ACHN (cell line): ENCODE measurements around the gene SLC2A9.

Source experiments
- DNase-seq: peaks from one replicate; pipeline ENCODE4 v3.0.0-alpha.2; 2015
- in situ Hi-C: cut with HindIII; loops from 2 replicates; pipeline ENCODE4 v1.10.0; 2017; ENCODE audit warnings: low sequenced_read_pairs, low pct_ligation_motif_present, low pct_unique_long_range_greater_than_20kb

SLC2A9 gene

DNA sequence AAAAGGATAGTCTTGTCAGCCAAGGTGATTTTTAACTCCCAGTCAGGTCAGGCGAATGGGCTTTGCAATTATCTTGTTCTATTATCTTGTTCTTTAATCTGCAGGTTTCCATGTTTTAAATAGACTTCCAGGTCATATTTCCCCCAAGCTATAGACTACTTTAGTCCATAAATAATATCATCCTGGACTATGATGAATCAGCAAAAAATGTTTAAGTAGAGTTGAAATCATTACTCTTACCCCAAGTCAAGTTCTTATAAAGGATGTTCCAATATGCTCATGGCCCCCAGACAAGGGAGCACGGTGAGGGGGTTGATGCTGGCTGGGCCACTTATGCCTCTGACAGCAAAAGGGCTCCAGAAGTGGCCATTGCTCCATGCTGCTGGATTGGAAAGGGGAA, 75.1 kb downstream of the SLC2A9 start:
- in situ Hi-C loops: no loop called here

DNA sequence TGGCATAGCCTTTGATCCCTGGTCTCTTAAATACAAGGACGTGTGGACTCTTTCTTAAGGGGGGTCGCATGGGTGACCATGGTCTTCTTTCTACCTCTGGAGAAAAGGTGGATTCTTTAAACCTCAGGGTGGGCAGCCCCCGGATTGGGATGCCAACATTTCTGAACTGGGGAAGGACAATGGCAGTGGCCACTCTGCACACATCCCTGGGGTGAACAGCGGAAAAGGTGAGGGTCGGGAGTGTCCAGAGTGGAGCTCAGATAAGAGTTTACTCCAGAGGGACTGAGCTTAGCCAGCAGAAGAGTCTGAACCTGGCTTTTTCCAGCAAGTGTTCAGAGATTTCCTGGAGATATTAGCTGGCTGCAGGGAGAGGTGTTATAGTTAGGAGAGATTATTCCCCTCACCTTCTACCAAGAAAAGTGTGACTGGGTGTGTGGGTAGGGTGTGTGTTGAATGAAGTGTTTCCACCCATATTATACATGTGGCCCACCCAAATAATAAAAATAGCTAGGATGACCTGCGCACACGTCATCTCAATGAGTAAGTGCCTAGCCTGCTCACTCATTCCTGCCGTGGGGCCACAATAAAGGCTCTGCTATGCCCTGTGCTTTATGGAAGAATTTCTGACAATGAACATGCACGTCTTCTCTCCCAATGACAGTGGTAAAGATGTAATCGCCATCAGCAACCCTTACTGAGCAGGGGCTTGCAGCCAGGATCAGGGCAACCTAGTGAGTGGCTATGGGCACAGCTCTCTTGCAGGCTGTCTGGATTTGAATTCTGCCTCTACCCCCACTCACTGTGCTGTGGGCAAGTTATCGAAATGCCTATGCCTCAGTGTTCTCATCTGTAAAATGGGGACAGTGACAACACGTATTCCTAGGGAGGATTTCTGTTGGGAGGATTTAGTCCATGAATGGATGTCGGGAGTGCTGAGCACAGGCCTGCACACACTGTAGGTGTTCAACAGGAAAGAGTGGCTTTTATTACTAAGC, 76.6 kb downstream of the SLC2A9 start:
- in situ Hi-C loops: no loop called here
- no peak for DNase-seq

More for the DNA sequence above, 75.1 kb downstream of the SLC2A9 start:
- no peak for DNase-seq

DNA sequence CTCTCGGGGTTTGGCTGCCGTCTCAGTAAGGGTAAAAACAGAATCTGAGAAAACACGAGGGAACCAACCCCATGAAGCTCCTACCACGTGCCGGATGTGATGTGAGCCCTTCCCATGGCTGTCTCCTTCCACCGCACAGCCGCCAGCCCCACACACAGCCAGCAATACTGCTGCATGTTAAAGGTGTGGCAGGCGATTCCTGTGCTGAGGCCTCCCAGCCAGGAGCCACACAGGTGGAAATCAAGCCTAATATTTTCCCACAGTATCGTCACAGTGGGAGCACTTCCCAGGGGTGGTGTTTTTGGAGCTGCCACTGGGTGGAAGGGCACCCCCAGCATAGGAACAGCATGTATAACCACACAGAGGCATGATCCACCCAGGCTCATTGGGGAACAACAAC, 77.5 kb downstream of the SLC2A9 start:
- in situ Hi-C loops: no loop called here
- DNase-seq: no peak

DNA sequence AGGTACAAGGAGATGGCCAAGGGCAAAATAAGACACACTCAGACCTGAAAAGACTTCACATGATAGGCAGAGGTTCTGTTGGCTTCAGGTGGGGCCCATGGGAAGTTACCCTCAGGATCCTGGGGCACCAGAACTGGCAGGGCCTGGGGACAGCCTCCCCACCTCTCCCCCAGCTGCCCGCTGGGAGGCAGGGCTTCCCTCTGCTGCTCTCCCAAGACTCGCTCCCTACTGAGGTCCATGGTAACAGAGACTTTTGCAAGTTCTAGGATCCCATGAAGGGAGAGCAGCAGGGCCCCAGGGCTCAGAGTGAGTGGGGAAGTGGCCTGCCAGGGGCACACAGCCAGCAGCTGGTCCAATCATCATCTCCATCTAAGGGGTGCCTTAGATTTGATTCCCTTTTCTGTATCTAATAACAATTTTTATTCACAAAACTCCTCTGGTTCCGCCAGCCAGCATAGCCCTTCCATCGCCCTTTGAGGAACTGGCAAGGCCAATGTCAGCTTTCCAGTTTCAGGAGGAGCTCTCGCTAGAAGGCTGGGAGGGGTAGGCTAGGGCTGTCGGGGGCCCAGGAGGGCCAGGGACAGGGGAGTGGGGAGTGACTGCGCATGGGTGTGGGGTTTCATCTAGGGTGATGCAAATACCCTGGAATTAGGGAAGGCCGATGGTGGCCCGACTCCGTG, 78.2 kb downstream of the SLC2A9 start:
- DNase-seq: no peak
- in situ Hi-C loops: no loop called here

DNA sequence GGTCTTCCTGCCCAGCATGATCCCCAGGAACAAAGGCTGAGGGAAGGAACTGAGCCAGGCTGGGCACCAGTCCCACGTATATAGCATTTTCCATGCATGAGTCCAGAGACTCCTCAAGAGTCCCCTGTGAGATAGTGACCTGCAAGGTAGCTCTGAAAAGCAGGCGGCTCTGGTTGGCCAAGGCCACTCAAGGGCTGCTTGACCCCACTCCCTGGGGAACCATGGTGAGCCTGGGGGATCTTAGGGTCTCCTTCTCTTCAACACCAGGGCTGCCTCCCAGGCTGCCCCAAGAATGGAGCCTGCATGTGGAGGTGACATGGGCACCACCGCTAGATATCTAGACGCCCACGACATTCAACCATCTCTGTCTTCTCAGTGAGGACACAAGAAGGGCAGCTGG, 79.2 kb downstream of the SLC2A9 start:
- DNase-seq: no peak
- in situ Hi-C loops: no loop called here

DNA sequence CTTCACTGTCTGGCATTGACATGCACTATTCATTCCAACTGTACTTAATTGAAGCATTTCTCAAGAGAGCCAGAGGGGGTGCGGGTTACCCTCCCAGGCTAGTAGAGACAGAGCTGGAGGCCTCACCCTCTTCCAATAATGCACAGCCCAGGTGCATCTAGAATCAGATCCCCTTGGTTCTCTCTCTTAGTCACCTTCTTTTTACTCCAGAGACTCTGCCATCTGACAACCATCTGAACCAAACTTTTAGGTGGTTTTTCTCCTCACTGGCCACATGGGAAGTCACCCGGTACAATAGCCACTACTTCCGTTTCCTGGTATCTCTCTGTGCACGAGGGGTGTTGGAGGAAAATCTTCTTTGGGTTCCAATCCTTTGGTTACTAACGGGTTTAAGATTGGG, 81.3 kb downstream of the SLC2A9 start:
- no peak for DNase-seq
- in situ Hi-C loops: no loop called here

DNA sequence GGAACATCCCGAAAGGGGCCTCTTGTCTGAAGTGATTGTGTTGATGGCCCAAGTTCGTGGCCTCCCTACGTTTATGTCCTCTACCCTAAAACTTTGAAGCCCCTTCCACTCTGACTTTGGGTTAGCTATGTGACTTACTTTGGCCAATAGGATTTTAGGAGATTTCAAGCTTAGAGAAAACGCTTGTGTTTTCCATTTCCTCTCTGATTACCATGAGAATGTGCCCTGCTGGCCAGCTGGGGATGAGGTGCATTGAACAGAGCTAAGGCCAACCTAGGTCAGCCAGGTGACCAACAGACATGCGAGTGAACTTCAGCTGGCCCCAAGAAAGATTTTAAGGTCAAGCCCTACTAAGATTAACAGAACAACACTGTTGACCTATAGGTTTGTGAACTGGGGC, 82.4 kb downstream of the SLC2A9 start:
- no peak for DNase-seq
- in situ Hi-C loops: no loop called here

DNA sequence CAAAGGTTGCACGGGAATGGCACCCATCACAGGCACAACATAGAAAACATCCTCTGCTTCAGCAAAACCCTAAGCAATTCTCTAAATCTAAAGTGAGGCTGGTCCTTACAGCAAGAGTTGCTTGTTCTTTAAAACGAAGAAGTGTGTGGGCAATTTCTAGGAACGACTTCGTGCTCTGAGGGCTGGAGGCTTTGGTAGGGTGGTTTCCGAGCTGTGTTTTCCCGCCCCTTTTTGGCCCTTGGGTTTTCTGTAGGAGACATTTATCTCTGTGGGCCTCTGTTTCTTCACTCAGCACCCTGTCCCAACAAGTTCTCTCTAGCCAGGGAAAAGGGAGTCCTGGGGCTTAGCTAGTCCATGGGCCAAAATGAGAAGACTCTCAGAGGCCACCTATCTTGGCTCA, 84.2 kb downstream of the SLC2A9 start:
- DNase-seq: no peak
- in situ Hi-C loops: no loop called here

DNA sequence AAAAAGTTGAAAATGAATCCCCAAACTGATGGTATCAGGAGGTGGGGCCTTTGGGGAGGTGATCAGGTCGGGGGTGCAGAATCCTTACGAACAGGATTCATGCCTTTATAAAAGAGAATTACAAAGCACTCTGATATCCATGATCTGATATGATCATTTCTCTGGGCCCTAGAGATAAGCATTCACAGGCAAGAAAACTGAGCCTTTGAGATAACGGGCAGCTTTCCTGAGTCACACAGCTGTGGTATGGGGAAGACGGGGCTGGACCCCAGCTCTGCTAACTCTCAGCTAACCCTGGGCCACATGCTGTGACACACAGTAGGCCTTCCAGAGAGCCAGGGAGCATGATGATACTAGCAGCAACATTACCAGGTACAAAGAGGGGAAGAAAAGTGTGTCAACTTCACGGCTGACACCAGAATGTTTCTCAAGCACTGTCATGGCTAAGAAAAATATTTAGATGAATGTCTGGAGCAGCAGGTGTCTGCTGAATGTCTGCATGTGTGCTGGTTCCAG, 85.1 kb downstream of the SLC2A9 start:
- DNase-seq: no peak
- in situ Hi-C loops: no loop called here

DNA sequence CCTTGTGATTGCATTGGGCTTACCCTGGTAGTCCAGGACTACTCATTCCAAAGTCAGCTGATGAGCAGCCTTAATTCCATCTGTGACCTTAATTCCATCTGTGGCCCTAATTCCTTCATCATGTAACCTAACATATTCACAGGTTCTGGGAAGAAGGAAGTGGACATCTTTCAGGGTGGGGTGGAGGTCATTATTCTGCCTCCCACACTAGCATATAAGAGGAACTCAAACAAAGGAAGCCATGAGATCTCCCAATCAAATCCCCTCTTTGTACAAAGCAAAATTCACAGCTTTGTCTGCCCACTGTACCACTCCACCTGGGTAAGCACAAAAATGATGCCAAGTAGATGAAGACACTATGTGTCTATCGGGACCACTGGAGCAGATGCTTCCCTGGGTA, 87.3 kb downstream of the SLC2A9 start:
- DNase-seq: no peak
- in situ Hi-C loops: no loop called here

DNA sequence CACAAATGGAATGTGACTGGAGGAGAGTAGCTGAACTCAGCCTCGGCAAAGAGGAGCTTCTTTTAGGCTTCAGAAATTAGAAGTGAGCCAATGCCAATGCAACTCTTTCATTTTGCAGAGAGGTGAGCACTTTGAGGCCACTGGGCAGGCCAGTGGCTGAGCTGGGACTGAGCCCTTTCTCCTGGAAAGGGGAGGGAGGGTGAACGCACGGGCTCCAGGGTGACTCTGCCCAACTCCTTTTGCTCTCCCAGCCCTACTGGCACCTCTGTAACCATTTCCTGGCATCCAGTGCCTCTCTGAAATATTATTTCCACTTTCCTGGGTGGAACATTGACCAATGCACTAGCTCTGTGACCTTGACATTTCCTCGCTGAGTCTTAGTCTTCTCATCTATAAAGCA, 88.1 kb downstream of the SLC2A9 start:
- in situ Hi-C loops: no loop called here
- DNase-seq: no peak

DNA sequence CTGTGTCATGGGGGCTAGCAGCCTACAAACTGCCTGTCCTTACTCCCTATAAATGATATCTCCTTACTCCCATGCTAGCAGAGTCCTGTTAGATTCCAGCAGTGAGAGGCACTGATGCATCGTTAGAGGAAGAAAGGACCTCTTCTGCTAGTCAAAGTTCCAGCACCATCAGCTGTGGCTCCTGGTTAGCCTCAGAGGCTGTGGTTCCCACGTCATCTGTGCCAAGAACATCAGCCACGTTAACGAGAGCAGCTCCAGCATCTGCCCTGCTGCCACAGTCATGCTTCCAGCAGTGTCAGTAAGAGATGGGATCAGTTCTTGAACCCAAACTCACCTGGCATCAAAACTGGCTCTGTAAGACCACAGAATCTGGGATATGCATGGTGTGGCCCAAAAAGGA, 88.5 kb downstream of the SLC2A9 start:
- no peak for DNase-seq
- in situ Hi-C loops: no loop called here

DNA sequence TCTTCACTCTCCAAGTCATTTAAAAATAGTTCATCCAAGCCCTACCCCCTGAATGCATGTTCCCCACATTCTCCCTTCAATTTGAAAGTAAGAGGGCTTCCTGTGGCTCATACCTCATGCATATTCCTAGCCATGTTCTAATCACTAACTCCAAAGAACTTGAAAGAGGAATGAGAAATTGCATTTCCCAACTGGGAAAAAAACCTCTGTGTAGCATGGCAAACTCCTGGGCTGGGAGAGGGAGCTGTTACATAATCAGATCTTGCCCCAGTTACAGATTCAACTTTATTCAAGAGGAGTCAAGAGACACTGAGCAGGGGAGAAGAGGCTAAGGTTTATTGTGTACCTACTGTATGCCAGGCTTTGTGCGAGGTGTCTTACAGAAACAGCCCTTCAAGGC, 90.2 kb downstream of the SLC2A9 start:
- DNase-seq: no peak
- in situ Hi-C loops: no loop called here

DNA sequence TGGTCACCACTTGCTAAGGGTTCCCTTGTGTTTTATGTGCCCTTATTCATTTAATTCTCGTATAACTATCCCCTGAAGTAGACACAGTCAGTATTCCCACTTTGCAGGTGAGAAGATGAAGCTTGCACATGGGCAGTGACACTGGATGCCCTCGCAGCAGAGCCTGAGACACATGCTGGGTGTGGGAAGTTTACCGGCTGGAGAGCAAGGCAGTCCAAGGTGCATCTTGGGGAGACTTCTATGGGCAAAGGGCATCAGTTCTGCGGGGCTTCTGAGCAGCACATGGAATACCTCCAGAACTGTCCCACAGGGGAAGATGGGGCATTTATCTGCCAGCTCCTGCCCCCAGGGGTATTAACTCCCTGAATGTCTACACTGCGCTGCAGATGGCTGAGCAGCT, 92.2 kb downstream of the SLC2A9 start:
- no peak for DNase-seq
- in situ Hi-C loops: no loop called here

DNA sequence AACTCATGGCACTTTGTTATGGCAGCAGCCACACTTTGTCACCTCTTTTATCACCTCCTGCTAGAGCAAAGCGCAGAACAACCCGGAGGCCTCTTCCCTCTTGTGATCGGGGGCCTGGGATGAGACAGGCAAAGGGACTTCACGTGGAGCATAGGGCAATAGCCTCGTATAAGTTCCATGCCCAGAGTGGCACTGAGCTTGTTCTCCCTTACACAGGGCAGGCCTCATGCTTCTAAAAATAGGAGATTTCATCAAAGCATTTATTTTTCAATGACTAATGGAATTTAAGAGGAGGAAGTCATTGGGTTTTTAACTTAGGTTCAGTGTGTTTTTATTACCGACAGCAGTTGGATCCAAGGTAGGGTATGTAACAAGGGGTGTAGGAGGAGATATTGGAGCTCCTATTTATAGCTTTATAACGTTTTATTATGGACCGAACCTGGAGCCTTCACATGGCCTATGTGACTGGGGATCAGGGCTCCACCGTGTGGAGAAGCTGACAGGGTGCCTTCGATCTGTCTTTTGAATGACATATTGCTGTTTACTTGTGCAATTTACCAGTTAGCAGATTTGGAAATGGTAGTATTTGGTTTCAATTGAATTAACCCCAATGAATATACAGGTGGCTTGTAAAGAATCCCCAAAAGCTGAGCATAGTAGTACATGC, 93.8 kb downstream of the SLC2A9 start:
- DNase-seq: no peak
- in situ Hi-C loops: no loop called here

DNA sequence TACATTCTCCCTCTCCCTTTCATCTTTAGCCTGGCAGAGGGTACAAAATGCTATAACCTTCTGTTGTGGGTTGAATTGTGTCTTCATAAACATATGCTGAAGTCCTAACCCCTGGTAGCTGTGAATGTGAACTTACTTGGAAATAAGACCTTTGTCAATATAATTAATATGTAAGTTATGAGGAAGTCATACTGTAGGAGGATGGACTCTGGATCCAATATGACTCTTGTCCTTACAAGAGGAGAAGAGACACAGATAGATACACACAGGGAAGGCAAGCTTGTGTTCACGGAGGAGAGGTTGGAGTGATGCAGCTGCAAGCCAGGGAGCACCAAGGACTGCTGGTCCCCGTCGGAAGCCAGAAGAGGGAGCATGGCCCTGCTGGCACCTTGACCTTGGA, 94.7 kb downstream of the SLC2A9 start:
- DNase-seq: no peak
- in situ Hi-C loops: no loop called here

DNA sequence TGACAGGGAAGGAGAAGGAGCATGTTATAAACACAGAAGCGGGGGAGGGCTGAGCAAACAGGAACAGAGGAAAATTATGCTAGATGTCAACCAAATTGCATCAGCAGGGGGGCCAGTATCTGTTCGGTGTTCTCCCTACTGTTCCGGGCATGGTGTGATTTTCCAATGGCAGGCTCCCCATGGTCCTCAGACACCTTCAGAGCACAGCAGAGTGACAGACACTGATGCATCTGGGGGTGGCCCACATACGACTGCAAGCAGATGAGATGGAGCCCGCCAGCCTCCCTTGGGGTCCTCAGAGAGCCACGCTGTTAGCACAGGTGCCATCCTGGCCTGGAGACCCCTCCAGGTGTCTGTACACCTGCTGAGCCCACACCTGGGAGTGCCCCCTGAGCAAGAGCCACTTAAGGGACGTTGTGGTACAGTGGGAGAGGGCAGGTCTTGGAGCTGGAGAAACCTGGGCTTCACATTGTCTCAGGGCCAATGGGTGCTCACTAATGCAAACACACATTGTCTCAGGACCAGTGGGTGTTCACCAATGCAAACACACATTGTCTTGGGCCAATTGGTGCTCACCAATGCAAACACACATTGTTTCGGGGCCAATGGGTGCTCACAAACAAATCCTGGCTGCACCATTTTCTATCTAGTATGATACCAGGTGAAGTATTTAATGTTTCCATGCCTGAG, 95.4 kb downstream of the SLC2A9 start:
- DNase-seq: no peak
- in situ Hi-C loops: no loop called here

DNA sequence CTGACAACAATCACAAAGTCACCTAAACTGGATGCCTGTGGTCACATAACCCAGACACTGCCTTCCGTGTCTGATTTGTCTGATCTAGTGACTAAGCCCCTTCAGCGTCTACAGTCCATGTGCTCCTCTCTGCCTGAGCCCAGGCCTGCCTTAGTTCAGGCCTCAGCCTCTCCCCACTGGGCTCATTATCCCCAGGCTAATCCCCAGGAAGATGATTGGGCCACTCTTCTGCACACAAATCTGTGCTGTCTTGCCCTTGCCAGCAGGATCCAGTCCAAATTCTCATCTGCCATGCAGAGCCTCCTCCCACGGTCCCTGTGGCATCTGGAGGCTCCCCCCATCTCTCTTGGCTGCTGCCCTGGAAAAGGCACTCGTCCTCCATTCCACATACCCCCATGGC, 96.5 kb downstream of the SLC2A9 start:
- in situ Hi-C loops: no loop called here

More for the DNA sequence above, 96.5 kb downstream of the SLC2A9 start:
- no peak for DNase-seq
